ENCODE data around the gene NLRP6. TPM values are rescaled to one million over a fixed set of nuclear protein-coding genes. Genes with fewer than 3 reads are reported as not detected.
"Not testable (repeated sequence)": the region's sequence is repeated elsewhere in the genome, so short reads cannot be mapped to it uniquely, and the experiment has no call there.

NLRP6 gene
- total RNA-seq (under 1 TPM in 2 of 4 donors, not detected in 2; 0.11 to 0.24 TPM), polyA plus RNA-seq (0.02 TPM)
- long read RNA-seq, donor 1: 0 reads
- long read RNA-seq, donor 2: 0 reads
- long read RNA-seq, donor 3: 0 reads
- long read RNA-seq, donor 4: 0 reads

DNA sequence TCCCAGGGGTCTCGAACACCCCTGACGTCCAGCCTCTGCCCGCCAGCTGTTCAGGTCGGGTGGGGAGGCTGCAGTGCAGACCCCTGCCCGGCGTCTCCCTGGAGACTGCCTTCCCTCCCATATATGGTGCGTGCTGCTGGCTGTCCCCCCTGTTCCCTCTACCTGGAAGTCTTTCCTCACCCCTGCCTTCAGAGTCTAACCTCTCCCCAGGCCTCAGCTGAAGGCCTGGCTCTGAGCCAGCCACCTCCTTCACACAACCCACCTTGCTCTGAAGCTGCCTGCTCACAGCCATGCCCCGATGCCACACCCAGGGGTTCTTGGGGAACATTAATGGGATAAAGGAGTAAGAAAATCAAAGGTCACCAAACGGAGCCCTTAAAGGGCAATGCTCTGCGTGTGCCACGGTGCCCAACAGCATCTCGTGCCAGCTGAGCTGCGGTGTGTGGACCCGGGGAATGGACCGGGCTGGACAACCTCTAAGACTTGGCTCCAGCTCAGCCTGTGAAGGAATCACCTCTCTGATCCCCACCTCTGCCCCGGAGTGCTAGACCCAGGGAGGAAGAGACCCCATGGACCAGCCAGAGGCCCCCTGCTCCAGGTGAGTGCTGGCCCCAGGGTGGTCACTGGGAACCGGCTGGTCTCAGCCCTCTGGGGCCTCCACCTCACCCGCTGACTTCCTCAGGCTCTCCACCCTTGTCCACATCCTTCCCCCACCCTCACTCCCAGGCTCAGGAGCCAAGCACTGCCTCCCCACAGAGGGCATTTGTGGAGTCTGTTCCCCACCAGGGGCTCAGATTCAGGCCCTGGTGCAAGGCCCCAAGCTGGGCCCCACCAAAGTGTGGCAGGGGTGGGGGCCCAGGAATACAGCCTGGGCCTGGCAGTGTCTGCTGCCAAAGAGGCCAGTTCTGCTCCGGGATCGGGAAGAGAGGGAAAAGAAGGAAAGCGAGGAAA, at the start of gene NLRP6:
Gene NLRP6 (plus strand): TSS at position 407 of the 951 bp plus-strand sequence. CDS start 163 bp downstream, at position 570.
- intact Hi-C loops (cut with DNase I): no loop called here
- no peaks in the 10 kb centered on the region for H3K9me3 ChIP-seq (ENCODE audit: control insufficient read depth, low read length)
- H3K27me3 ChIP-seq (ENCODE audit: control insufficient read depth, insufficient read depth): no peaks in the 10 kb centered on the region
- 75% methylated on average over 21 of the region's 21 CpGs for WGBS
- H3K4me3 ChIP-seq (ENCODE audit: low read length): no peak within 1 kb of the TSS
- H3K27ac ChIP-seq (ENCODE audit: low read length): no peak within 1 kb of the TSS
- H3K4me1 ChIP-seq (ENCODE audit: control insufficient read depth, insufficient read depth, low read length): no peaks in the 10 kb centered on the region
- ATAC-seq (peak in 1 of 2 donors; percentile 5), DNase-seq (peak in 2 of 3 donors; percentile 33 to 49)

DNA sequence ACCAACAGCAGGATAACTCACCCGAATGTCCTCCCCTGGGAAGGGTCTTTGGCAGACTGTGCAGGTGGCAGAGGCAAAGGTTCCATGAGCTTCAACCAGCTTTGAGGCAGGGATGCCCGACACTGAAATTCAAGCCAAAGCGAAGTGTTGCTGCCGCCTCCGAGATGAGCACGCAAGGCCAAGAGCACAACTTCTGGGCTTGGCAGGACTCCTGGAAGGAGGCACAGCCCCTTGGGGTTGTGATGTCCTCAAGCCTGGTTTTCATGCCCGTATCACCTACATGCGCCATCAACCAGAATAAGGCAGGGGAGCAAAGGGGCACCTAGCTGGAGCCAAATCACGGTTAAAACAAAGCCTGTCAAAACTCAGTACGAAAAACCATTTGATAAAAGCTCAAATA, 47.8 kb upstream of the NLRP6 start:
- no peak overlapping the region for H3K27ac ChIP-seq (ENCODE audit: low read length)
- DNase-seq (no peak), ATAC-seq (no peak)
- no peaks in the 10 kb centered on the region for H3K9me3 ChIP-seq (ENCODE audit: control insufficient read depth, low read length)
- WGBS: 92% methylated on average over 10 of the region's 10 CpGs
- intact Hi-C loops (cut with DNase I): no loop called here
- no peaks in the 10 kb centered on the region for H3K27me3 ChIP-seq (ENCODE audit: control insufficient read depth, insufficient read depth)
- H3K4me3 ChIP-seq (ENCODE audit: low read length): no peak overlapping the region
- H3K4me1 ChIP-seq (ENCODE audit: control insufficient read depth, insufficient read depth, low read length): no peaks in the 10 kb centered on the region

DNA sequence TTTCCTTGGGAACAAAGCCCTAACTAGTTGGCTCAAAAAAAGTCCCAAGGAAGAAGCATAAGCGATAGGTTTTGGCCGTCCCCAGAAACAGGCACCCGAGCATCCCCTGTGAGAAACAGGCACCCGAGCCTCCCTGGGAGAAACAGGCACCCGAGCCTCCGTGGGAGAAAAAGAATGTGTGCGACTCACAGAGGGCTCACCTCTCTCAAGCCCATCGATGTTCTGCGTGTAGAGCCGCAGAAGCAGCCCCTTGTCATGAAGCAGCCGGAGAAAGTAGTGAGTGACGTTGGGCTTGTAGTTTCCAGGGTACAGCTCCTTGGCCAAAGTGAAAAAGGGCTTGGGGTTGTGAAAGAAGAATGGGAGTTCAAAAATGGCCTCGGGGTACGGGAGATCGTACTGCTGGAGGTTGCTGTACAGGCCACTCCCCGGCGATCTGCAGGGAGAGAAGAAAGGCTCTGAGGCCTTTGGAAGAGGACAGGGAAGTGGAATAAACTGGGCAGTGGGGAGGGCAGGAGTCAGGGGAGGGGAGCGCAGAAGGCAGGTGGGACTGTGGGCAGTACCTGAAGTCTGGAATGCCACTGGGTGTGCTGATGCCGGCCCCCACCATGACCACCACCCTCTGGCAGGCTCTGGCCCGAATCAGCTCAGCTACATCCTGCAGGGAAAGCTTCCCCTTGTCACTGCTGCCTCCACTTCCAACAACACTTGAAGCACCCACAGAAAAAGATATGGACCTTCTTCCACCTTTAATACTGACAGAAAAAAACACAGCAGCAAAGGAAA, 45.2 kb upstream of the NLRP6 start:
- Histone ChIP-seq H3K4me3 (ENCODE audit: low read length) (no peak overlapping the region), H3K4me1 (ENCODE audit: control insufficient read depth, insufficient read depth, low read length) (no peaks in the 10 kb centered on the region), H3K9me3 (ENCODE audit: control insufficient read depth, low read length) (no peaks in the 10 kb centered on the region), H3K27me3 (ENCODE audit: control insufficient read depth, insufficient read depth) (no peaks in the 10 kb centered on the region), H3K27ac (ENCODE audit: low read length) (no peak overlapping the region)
- 88% methylated on average over 20 of the region's 20 CpGs for WGBS
- intact Hi-C loops (cut with DNase I): no loop called here
- no peak for DNase-seq
- no peak for ATAC-seq

DNA sequence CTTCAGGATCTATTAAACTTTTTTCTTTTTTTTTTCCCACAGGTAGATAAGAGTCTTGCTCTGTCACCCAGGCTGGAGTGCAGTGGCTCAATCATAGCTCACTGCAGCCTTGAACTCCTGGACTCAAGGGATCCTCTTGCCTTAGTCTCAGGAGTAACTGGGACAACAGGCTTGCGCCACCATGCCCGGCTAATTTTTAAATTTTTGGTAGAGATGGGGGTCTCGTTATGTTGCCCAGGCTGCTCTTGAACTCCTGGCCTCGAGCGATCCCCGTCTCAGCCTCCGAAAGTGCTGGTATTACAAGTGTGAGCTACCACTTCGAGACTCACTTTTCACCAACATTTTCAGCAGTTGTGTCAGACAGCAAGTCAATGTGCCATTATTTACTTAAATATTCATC, 43.0 kb upstream of the NLRP6 start:
- Histone ChIP-seq H3K4me3 (ENCODE audit: low read length) (peak overlapping the region; percentile 98), H3K4me1 (ENCODE audit: control insufficient read depth, insufficient read depth, low read length) (no peaks in the 10 kb centered on the region), H3K9me3 (ENCODE audit: control insufficient read depth, low read length) (no peaks in the 10 kb centered on the region), H3K27ac (ENCODE audit: low read length) (no peak overlapping the region), H3K27me3 (ENCODE audit: control insufficient read depth, insufficient read depth) (no peaks in the 10 kb centered on the region)
- intact Hi-C loops (cut with DNase I): no loop called here
- ATAC-seq (no peak), DNase-seq (no peak)
- 85% methylated on average over 8 of the region's 8 CpGs for WGBS

DNA sequence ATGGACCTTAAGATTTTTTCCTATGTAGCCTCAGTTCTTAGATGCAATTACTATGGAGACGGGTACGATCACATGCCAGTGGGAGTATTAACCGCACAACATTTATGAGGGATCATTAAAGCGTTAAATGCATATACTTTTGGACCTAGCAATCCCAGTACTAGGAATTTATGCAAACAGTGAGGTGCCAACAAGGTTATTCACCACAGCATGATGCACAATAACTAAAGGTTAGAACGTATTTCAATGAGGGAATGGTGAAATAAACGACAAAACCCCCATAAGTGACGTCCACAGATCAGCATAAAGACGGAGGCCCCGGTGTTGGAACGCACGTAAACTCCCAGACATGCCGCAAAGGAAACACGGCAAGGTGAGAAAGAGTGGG, 42.6 kb upstream of the NLRP6 start:
- WGBS: 3% methylated on average over 13 of the region's 13 CpGs
- no peak for DNase-seq
- Histone ChIP-seq H3K4me3 (ENCODE audit: low read length) (peak overlapping the region; percentile 98), H3K9me3 (ENCODE audit: control insufficient read depth, low read length) (no peaks in the 10 kb centered on the region), H3K4me1 (ENCODE audit: control insufficient read depth, insufficient read depth, low read length) (no peaks in the 10 kb centered on the region), H3K27ac (ENCODE audit: low read length) (peak overlapping the region; percentile 100), H3K27me3 (ENCODE audit: control insufficient read depth, insufficient read depth) (no peaks in the 10 kb centered on the region)
- intact Hi-C loops (cut with DNase I): no loop called here
- peak in 1 of 2 donors; percentile 4 for ATAC-seq

DNA sequence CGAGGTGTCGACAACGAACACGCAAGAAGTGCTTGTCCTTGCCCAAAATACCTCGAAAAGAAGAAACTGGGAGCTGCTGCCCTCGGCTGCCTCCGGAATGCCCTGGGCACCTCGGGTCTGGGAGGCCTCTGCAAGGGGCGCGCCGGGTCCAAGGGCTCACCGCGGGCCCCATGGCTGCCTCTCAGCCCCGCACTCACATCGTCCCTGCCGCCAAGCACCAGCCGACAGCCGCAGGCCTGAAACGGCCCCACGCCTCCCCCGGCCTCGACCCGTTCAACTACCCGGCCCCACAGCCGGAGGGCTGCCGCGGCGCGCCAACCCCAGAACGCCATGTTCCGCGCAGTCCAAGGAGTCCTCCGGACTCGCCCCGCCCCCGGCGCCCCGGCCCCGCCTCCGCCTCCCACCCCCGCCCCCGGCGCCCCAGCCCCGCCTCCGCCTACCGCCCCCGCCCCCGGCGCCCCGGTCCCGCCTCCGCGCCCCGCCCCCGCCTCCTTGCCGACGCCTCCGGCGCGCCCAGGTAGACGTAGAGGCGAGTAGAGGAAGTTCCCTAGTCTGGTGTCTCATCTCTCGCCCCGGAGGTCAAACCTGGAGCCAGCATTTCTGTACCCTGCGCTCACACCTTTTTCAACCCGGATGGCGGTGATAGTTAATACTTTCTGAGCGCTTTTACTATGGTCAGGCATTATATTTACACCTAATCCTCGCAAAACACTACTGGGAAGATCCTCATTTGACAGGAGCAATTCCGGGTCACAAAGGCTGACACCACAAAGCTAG, 42.0 kb upstream of the NLRP6 start, which contains the start of gene SIRT3:
Gene SIRT3 (minus strand): TSS at position 346 of the 777 bp plus-strand sequence. CDS start 14 bp downstream, at position 332.
- peak; percentile 92 to 94 for ATAC-seq
- H3K9me3 ChIP-seq (ENCODE audit: control insufficient read depth, low read length): no peaks in the 10 kb centered on the region
- no peaks in the 10 kb centered on the region for H3K4me1 ChIP-seq (ENCODE audit: control insufficient read depth, insufficient read depth, low read length)
- peak within 1 kb of the TSS; percentile 100 for H3K27ac ChIP-seq (ENCODE audit: low read length)
- intact Hi-C loops (cut with DNase I): no loop called here
- WGBS: under 1% methylated on average over 61 of the region's 70 CpGs
- no peaks in the 10 kb centered on the region for H3K27me3 ChIP-seq (ENCODE audit: control insufficient read depth, insufficient read depth)
- H3K4me3 ChIP-seq (ENCODE audit: low read length): peak within 1 kb of the TSS; percentile 98
- DNase-seq: peak; percentile 80 to 92 (median 92)

DNA sequence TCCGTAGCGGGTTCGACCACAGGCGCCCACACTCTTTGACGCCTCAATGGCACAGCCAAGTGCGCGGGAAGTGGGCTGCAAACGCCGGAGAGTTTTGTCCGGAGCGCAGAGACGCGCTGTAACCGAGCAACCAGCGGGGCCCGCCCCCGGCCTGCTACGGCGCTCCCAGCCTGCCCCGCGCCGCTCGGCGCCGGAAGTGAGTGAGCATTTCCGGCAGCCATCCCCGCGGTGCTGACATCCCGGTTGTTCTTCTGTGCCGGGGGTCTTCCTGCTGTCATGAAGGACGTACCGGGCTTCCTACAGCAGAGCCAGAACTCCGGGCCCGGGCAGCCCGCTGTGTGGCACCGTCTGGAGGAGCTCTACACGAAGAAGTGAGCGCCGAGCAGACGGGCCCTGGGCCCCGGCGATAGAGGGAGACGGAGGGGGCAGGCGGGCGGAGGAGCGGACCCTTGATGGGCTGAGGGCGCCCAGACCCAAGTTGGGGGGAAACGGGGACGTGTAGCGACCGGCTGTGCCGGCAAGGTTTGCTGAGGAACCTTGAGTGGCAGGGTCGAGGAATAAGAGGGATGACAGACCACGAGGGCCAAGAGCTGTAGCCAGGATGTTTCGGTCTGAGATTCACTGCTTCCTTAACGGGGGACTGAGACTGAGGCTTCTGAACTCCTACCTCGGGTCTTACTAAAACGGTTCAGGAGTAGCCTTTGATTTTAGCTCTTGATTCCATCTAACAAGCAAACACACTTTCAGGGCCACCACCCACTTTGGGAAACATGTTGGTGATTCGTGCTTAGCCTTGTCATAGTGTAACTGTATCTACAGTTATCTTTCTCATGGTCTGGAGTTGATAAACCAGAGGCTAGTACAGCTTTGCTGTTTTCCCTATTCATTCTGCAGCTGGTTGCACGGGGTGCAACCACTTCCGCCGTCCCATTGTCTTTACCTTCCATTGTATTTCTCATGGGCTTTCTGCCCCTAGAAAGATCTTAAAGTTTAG, 41.1 kb upstream of the NLRP6 start, which contains the start of gene PSMD13:
Gene PSMD13 (plus strand): TSS at position 203 of the 994 bp plus-strand sequence. CDS start 74 bp downstream, at position 277.
- intact Hi-C loops (cut with DNase I): no loop called here
- H3K27ac ChIP-seq (ENCODE audit: low read length): peak within 1 kb of the TSS; percentile 100

DNA sequence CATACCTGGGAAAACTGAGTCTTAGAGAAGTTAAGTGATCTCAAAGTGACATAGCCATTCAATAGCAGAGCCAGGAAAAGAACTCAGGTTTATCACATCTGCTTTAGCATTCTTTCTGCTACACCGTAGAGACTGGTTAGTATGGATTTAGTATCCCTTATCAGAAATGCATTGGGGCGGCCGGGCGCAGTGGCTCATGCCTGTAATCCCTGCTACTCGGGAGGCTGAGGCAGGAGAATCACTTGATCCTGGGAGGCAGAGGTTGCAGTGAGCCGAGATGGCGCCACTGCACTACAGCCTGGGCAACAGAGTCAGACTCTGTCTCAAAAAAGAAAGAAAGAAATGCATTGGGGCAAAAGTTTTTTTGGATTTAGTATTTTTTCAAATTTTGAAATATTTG, 39.9 kb upstream of the NLRP6 start:
- H3K4me3 ChIP-seq (ENCODE audit: low read length): not testable (repeated sequence)

More for the DNA sequence above, 41.1 kb upstream of the NLRP6 start, which contains the start of gene PSMD13:
- Histone ChIP-seq H3K9me3 (ENCODE audit: control insufficient read depth, low read length) (no peaks in the 10 kb centered on the region), H3K27me3 (ENCODE audit: control insufficient read depth, insufficient read depth) (no peaks in the 10 kb centered on the region), H3K4me3 (ENCODE audit: low read length) (peak within 1 kb of the TSS; percentile 98), H3K4me1 (ENCODE audit: control insufficient read depth, insufficient read depth, low read length) (no peaks in the 10 kb centered on the region)
- 2% methylated on average over 62 of the region's 62 CpGs for WGBS
- DNase-seq (peak; percentile 89 to 95 (median 95)), ATAC-seq (peak; percentile 95 to 97)

DNA sequence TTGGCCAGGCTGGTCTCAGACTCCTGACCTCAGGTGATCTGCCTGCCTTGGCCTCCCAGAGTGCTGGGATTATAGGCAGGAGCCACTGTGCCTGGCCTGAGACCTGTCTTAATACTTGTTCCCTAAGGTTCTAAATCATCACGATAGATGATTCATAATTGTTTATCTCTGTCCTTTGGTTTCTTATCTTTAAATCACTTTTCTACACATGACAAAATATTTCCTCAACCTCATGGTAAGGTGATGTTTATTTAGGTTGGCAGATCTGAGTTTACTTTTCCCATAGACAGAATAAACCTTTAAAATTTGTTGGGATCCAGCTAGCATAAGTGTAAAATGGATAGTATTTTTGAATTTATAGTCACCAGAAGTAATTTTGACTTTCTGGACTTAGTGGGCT, 37.9 kb upstream of the NLRP6 start:
- no peaks in the 10 kb centered on the region for H3K9me3 ChIP-seq (ENCODE audit: control insufficient read depth, low read length)
- intact Hi-C loops (cut with DNase I): loop anchor here in 1 of 4 donors (5.0 kb wide), 1 partner anchor 33 kb away; the partner anchor contains the start of genes BET1L and RIC8A
- ATAC-seq (no peak), DNase-seq (no peak)
- no peaks in the 10 kb centered on the region for H3K4me1 ChIP-seq (ENCODE audit: control insufficient read depth, insufficient read depth, low read length)
- no peak overlapping the region for H3K4me3 ChIP-seq (ENCODE audit: low read length)
- no peaks in the 10 kb centered on the region for H3K27me3 ChIP-seq (ENCODE audit: control insufficient read depth, insufficient read depth)
- H3K27ac ChIP-seq (ENCODE audit: low read length): no peak overlapping the region
- WGBS: 75% methylated on average over 1 of the region's 1 CpG

More for the DNA sequence above, 39.9 kb upstream of the NLRP6 start:
- WGBS: 85% methylated on average over 7 of the region's 7 CpGs
- H3K9me3 ChIP-seq (ENCODE audit: control insufficient read depth, low read length); intact Hi-C loops (cut with DNase I); H3K27me3 ChIP-seq (ENCODE audit: control insufficient read depth, insufficient read depth); DNase-seq; ATAC-seq; H3K27ac ChIP-seq (ENCODE audit: low read length); H3K4me1 ChIP-seq (ENCODE audit: control insufficient read depth, insufficient read depth, low read length): not testable (repeated sequence)
